Activated CD4-positive, alpha-beta T cell treated with anti-CD3 and anti-CD28 coated beads, Interleukin-2, amount 50 U/mL, for 24 hours (primary cell): ENCODE measurements around the gene RNF40.
"Not testable (repeated sequence)": the region's sequence is repeated elsewhere in the genome, so short reads cannot be mapped to it uniquely, and the experiment has no call there.

Source experiments
- DNase-seq, 2 donors: peaks; one replicate each; pipeline ENCODE4 v3.0.0-alpha.2; 2020; ENCODE audit warnings: low read depth in 1 of 2, low spot score in 1 of 2

Gene RNF40

DNA sequence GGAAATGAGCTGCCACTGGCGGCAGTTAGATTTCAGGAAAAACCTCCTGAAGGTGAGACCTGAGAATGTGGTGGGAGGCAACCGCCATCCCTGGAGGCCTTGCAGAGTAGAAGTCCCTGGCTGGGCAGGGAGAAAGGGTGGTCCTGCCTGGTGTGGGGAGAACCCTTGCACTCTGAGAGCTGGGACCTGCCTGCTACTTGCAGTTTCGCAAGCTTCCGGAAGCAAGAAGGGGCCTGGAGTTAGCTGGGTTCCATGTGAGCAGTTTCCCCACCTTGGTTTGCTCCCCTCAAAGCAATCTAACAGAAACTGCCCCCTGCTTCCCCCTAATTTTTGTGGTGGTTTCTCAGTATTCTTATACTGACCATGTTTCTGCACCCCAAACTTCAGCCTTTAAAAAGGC lies 18.4 kb downstream of the RNF40 start:
- no peak for DNase-seq

DNA sequence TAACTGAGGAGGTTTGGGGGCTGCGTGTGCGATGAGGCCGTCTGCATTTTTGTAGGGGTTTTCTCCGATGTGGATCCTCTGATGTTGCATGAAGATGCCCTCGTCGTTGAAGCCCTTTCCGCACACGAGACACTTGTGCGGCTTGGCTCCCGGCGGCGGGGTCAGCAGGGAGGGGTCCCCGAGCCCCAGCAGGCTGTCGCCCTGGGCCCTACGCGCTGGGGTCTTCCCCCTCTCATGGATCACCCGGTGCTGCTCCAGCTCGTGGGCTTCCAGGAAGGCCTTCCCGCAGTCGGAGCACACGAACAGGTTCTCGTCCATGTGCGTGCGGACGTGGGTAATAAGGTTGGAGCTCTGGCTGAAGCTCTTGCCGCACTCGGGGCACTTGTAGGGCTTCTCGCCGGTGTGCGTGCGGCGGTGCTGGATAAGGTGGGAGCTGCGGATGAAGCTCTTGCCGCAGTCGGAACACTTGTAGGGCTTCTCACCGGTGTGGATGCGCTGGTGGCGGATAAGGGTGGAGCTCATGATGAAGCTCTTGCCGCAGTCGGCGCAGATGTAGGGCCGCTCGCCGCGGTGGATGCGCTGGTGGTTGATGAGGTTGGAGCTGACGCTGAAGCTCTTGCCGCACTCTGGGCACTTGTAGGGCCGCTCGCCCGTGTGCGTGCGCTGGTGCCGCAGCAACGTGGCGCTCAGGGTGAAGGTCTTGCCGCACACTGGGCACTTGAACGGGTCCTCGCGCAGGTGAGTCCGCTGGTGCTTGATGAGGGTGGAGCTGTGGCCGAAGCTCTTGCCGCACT lies 20.6 kb downstream of the RNF40 start:
- DNase-seq = no peak

DNA sequence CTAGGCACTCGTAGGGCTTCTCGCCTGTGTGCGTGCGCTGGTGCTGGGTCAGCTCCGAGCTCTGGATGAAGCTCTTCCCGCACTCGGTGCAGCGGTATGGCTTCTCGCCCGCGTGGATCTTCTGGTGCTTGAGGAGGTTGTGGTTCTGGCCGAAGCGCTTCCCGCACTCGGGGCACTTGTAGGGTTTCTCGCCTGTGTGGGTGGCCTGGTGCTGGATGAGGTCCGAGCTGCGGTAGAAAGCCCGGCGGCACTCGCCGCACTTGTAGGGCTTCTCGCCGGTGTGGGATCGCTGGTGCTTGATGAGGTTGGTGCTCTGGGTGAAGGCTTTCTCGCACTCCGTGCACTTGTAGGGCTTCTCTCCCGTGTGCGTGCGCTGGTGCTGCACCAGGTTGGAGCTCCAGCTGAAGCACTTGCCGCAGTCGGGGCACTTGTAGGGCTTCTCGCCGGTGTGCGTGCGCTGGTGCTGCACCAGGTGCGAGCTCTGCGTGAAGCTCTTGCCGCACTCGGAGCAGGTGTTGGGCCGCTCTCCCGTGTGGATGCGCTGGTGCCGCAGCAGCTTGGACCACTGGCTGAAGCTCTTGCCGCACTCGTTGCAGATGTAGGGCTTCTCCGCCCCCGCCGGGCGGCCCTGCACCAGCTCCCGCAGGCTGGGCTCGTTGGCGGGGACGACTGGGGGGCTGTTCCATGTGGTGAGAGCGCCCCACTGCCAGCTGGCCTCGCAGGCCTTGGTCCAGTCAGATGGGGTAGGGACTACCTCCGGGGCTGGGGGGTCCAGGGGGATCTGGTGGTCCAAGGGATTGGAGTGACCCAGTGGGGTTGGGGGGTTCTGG lies 21.4 kb downstream of the RNF40 start:
- no peak for DNase-seq

DNA sequence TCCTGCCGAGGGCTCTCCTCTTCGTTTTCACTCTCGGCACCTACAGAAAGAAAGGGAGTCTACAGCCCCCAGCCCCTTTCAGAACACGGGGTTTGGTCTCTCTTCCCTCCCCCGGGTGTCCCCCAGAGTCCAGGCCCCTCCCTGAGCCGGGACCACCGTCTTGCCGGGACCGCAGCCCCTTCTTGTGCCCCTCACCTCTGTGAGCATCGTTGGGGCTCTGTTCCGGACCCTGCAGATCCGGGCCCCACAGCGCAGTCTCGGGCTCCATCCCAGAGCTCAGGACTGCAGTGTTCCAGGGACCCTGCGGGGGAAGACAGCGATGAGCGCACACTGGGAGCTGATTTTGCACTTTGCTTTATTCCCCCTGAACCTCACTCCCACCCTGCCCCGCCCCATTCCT lies 22.1 kb downstream of the RNF40 start:
- no peak for DNase-seq

DNA sequence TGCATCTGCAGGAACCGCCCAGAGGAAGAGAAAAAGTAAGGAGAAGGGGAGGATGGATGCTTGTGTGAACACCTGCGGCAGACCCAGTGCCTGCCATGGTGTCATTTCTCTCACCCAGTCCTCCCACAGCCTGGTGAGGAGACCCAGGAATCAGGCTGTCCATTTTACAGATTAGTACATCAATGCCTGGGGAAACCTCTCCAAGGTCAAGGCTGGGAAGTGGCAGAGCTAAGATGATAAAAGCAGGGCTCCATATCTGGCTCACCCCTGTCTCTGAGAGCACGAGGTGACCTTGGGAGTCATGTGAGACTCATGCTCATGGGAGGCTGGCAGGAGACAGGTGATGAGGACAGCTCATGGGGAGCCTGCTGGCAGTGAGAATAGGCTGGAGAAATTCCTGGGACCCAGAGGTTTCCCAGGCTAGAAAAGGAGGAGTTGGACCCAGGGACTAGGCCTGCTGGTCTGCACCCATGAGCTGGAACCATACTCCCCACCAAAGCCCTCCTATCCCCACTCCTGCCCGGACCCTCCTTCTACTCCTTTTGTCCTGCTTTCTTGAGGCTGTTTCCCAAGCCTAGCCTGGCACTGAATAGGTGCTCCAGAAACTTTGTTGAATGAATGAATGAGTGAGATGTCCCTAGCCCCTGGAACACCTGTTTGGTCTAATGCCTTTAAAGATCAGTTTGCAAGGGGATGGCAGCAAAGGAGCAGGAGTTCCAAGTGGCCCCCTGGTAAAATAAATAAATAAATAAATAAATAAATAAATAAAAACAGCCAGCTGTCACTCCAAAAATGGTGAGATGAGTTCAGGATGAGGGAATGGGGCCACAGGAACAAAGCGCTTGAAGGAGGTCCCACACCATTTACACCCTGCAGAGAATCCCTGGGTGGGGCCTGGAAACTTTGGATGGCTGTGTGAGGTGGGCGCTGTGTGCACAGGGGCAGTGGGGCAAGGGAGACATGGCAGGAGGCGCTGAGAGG lies 23.3 kb downstream of the RNF40 start:
- no peak for DNase-seq

DNA sequence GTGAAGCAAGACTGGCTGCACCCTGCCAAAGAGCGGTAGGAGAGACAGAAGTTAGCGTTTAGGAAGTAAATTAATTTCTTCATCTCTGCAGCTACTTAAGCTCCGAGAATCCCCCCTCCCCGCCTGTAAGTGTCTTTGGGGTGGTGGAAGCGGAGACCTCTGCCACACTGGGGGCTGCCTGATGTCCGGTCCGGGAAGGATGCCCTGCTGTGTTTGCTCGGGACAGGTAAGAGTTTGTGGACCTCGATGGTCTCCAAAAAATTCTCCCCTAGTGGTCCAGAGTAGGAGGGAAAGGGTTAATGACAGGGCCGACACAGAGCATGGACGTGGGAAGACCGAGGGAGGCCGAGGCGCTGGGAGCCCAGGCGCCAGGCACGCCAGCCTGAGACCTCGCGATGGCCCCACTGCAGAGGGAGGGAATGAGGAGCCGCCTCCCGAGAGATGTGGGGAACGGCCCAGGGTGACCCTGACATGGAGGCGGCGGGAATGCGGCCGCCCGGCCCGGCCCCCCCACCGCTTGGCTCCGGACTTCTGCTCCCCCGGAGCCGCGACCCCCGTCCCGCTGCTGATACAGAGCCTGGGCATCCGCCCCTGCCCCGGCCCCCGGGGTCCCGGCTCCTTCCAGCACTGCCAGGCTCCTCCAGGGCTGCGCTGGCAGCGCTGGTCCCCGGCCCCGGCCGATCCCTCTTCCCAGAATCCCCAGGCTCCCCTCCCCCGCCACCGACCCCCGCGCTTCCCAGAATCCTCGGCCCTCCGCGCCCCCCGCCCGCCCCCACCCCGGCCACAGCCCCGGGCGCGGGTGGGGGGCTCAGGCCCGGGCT lies 24.2 kb downstream of the RNF40 start:
- DNase-seq = no peak

DNA sequence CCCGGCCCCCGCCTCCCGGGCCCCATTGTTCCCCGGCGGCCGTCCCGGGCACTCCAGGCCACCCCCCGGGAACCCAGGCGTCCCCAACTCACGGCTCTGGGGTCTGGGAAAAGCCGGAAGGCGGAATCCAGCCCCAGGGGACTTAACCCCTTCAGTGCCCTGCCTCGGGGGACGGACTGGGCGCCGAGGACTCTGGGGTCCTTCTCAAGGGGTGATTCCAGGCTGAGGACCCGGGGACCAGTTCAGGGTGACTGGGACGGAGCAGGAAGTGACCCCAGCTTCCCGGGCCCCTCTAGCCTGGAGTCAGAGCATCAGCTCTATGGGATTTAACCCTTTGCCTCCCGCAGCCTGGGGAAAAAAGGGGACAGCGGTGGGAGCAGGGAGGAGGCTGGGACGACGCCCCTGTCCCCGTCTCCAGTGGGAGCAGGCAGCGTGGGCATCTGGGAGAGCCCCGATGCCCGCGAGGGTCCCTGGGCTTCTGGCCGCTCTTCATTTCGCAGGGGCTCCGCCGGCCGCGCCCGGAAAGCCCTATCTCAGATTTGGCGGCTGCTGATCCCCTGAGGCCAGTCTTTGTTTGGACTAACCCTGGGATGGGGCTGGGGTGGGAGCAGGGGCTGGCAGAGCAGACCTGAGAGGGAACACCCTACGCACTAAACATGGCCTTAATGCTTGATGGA lies 25.0 kb downstream of the RNF40 start, which contains the start of gene ZNF629:
TSS of gene ZNF629 (minus strand) at position 270 of the 677 bp plus-strand sequence. CDS start 2,723 bp downstream, outside the sequence.
- no peak for DNase-seq

DNA sequence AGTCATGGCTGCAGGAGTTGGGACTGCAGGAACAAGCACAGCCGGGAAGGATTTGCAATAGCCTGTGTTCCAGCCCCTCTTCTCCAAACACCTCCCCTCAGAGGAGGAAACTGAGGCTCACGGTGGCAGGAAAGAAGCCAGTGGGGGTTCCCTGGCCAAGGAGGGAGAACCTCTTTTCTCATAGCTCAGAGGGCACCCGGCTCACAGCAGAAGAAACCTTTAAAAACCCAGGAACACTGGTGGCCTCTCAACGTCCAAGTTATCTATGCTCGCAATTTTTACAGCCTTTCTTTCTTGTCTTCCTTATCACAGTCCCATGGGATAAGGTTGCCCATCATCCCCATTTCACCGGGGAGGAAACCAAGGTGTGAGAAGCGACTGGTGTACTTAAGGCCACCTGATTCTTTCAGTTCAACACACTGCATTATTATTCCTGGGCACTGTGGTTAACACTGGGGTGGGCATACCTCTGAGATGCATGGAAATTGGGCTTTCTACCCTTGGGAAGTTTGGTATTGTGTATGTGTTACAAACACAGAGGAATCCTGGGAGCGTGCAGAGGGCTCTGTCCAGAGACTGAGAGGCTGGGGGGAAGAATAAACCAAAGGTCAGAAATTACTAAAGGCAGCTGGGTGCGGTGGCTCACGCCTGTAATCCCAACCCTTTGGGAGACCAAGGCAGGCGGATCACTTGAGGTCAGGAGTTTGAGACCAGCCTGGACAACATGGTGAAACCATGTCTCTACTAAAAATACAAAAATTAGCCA lies 25.7 kb downstream of the RNF40 start:
- DNase-seq = no peak

DNA sequence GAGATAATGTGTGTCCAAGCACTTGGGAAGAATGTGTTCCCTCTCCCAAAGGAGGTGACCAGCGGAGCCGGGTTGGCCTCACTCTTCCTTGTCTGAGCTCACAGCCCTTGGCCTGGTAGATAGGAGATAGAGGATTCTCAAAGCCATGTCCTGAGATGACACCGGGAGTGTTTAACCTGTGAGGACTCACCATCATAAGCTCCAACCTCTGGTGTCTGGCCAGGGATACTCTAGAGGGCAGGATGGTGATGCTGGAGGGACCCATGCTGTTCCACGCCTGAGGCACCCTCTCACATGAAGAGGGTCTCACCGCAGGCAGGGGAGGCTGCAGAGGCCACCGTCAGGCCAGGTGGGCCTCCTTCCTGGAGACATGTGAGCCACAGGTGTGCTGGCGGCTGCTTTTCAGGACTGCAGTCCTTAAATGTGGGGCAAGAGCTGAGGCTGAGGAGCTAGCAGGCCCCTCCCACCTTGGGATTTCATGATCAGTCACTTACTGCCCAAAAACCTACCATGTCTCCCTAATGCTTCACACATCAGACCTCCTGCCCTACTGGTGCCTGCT lies 31.5 kb downstream of the RNF40 start:
- no peak for DNase-seq

DNA sequence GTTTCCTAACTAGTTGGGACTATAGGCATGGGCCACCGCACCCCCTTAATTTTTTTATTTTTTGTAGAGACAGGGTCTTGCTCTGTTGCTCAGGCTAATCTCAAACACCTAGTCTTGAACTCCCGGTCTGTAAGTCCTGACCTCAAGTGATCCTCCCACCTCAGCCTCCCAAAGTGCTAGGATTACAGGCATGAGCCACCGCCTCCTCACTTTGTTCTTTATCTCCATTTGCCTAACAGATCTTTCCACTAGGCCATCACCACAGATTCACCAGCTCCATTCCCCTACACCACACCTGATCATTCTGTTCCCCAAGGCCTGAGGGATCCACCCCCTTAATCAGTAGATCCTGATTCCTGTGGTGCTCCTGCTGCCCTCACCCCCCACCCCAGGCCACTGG lies 32.5 kb downstream of the RNF40 start:
- no peak for DNase-seq

DNA sequence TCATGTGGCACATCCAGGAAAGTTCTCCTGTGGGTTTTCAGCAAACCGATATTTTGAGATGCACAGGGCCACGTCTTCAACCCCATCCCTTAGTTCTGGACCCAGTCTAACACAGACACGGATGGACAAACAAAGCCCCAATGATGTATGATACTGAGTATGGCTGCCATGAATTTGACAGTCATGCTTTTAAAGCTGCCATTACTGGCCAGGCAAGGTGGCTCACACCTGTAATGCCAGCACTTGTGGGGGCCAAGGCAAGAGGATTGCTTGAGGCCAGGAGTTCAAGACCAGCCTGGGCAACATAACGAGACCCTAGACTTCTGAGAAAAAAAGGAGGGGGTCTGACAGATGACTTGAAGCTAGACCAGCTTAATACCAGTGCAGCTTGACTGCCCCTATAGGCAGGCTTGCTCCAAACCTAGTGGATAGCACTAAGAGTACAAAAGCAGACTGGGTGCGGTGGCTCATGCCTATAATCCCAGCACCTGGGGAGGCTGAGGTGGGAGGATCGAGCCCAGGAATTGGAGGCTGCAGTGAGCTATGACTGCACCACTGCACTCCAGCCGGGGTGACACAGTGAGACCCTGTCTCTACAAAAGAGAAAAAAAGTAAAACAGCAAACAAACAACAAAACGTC lies 35.7 kb downstream of the RNF40 start:
- no peak for DNase-seq

DNA sequence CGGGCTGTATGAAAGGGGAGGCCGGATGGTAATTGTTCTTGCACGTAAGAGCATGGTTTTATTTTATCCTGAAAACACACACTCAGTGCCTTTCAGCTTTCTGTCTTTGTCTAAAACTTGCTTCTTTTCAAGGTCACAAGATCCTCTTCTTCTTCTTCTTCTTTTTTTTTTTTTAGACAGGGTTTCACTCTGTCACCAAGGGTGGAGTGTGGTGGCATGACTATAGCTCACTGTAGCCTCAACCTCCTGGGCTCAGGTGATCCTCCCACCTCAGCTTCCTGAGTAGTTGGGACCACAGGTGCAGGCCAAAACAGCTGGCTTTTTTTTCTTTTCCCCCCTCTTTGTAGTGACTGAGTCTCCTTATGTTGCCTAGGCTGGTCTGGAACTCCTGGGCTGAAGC lies 40.8 kb downstream of the RNF40 start:
- DNase-seq = no peak

DNA sequence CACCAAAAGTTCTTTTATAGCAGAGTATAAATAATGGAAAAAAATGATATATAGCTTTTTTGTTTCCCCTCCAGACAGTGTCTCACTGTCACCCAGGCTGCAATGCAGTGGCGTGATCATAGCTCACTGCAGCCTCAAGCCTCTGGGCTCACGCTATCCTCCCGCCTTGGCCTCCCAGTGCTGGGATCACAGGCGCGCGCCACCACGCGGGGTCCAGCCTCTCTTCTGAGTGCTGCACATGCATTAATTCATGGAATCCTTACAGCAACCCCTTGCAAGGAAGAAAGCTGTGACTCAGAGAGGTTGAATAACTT lies 42.9 kb downstream of the RNF40 start:
- no peak for DNase-seq

DNA sequence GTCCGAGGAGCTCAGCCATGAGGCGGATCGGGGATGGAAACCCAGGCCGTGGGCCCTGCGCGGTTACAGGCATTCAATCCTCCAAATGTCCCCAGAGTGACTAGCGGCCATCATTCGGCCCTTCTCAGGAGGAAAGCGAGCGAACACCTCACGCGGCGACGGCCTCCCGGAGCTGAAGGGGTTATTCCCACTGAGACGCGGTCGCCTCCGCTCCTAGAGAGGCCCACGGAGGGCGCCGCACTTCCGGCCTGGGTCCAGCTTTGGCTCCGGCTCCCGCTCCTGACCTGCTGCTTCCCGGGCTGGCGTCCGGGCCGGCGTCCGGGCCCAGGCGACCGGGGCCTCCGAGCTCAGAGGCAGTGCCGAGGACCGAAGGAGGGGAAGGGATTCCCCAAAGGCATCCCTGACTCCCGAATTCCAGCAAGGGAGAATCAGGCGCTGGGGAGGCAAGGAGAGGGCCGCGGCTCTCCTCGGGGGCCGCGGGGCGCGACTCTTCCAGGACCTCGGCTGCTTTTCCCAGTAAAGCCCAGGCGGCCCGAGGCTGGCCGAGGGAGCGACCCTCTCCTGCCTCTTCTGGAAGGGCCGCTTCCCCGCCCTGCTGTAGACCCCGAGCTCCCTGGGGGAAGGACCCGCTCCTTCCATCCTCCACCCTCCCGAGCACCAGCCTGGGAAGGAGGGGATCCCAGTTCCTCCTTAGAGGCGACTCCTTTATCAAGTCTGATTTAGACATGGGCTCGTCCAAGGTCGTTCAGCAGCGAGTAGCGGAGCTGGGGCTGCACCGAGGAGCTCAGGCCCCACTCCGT lies 43.4 kb downstream of the RNF40 start:
- peak; percentile 39 to 46 for DNase-seq

DNA sequence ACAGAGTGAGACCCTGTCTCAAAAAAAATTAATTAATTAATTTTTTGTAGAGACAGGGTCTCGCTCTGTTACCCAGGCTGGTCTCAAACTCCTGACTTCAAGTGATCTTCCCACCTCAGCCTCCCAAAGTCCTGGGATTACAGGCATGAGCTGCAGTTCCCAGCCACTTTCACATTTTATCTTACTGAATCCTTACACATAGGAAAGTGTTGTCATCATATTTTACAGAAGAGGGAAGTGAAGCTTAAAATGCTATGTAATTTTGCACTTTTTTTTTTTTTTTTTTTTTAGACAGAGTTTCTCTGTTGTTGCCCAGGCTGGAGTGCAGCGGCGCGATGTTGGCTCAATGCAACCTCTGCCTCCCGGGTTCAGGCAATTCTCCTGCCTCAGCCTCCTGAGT lies 46.0 kb downstream of the RNF40 start:
- DNase-seq = no peak

DNA sequence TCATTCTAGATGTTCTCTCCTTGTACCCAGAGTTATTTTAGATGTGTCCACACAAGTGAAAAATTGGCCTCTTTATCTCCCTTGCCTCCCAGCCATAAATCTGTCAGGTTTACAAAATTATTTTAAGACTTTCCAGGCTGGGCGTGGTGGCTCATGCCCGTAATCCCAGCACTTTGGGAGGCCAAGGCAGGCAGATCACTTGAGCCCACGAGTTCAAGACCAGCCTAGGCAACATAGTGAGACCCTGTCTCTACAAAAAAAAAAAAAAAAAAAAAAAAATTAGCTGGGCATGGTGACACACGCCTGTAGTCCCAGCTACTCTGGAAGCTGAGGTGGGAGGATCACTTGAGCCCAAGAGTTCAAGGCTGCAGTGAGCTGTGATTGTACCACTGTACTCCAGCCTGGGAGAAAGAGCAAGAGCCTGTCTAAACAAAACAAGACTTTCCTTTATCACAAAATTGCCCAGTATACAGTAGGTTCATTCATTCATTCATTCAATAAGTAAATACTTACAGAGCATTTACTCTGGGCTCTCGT lies 46.8 kb downstream of the RNF40 start:
- DNase-seq = not testable (repeated sequence)

DNA sequence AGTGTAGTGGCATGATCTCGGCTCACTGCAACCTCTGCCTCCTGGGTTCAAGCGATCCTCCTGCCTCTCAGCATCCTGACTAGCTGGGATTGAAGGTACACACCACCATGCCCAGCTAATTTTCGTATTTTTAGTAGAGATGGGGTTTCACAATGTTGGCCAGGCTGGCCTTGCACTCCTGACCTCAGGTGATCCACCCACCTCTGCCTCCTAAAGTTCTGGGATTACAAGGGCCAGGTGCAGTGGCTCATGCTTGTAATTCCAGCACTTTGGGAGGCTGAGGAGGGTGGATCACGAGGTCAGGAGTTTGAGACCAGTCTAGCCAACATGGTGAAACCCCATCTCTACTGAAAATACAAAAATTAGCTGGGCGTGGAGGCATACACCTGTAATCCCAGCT lies 47.6 kb downstream of the RNF40 start:
- not testable (repeated sequence) for DNase-seq
